LNCaP clone FGC (cell line): ENCODE measurements around the gene NADK2.

Experiments
- DNase-seq: peaks from one replicate; pipeline ENCODE4 v3.0.0-alpha.2; 2011; ENCODE audit warnings: low read depth
- H3K4me3 ChIP-seq: 2 replicates; pipeline ENCODE4 v1.5.1; 2011; ENCODE audit warnings: mild to moderate bottlenecking, low read depth, low read length, control low read depth
- TF ChIP-seq, protein P1 (sequence below): IDR thresholded peaks from 2 replicates; pipeline ENCODE4 v1.5.1; 2012; ENCODE audit warnings: mild to moderate bottlenecking; ENCODE audit not compliant: control insufficient read depth, insufficient read depth; ENCODE audit errors: extremely low read depth

The NADK2 gene

DNA sequence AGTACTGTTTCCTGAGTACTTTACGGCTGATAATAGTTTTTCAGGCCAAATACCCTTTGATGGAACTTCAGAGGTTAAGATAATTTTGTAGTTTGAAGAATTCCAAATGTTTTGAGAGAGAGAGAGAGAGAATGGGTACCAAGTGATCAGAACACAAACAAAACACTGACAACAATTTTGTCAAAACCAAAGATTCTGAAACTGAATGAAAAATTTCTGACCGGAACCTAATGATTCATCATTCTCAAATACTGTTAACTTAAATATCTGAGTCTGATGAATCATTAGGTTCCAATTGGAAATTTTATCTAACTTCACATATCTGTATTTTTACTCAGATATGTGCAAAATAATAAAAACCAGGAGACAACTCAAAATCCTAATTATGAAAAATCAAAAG is 94.0 kb downstream of the NADK2 start:
- TF ChIP-seq, protein P1, sequence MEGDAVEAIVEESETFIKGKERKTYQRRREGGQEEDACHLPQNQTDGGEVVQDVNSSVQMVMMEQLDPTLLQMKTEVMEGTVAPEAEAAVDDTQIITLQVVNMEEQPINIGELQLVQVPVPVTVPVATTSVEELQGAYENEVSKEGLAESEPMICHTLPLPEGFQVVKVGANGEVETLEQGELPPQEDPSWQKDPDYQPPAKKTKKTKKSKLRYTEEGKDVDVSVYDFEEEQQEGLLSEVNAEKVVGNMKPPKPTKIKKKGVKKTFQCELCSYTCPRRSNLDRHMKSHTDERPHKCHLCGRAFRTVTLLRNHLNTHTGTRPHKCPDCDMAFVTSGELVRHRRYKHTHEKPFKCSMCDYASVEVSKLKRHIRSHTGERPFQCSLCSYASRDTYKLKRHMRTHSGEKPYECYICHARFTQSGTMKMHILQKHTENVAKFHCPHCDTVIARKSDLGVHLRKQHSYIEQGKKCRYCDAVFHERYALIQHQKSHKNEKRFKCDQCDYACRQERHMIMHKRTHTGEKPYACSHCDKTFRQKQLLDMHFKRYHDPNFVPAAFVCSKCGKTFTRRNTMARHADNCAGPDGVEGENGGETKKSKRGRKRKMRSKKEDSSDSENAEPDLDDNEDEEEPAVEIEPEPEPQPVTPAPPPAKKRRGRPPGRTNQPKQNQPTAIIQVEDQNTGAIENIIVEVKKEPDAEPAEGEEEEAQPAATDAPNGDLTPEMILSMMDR: no peak
- no peak for DNase-seq
- no peak overlapping the region for H3K4me3 ChIP-seq

DNA sequence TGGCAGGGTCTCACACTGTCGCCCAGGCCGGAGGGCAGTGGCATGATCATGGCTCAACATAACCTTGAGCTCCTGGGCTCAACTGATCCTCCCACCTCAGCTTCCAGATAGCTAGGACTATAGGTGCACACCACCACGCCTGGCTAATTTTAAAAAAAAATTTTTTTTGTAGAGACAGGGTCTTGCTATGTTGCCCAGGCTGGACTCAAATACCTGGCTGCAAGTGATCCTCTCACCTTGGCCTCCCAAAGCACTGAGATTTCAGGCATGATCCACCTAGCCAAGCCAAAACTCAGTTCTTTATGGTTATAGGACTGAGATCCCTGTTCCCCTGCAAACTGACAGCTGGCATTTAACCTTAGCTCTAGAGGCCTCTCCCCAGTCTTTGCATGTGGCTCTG is 95.3 kb downstream of the NADK2 start:
- TF ChIP-seq, protein P1: no peak
- DNase-seq: no peak
- no peak overlapping the region for H3K4me3 ChIP-seq

DNA sequence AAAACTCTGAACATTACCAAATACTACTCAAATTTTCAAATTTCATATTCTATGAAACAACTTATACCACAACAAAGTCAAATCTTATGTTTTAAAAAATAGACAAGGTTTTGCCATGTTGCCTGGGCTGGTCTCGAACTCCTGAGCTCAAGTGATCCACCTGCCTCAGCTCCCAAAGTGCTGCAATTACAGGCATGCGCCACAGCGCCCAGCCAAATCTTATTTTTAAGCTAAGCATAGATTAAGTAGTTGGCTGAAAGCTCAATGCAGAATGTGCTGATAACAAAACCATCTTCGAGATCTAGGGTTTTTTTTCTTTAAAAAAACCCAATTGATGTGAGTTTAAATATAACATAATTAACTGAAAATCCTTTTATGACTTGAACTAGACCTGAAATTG is 96.4 kb downstream of the NADK2 start:
- TF ChIP-seq, protein P1: no peak
- no peak for DNase-seq
- H3K4me3 ChIP-seq: no peak overlapping the region
